ENCODE results near the gene TSSK1B.

DNA sequence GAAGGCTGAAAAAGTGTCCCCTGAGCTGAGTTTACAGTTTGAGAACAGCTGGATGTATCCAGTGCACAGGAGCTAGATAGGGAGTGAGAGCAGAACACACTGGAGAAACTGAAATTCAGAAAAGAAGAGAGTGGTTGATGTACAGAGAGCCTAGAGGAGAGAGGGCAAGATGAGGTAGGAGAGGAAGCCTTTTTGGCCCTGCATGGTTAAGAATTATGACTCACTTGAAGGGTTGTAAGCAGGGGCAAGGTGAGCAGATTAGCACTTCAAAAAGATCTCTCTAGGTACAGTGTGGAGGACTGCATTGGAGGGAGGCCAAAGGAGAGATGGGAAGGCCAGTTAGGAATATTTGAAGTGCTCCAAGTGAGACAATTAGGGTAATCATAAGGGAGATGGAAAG is 28.2 kb upstream of the TSSK1B start:
- TF ChIP-seq, protein P1, sequence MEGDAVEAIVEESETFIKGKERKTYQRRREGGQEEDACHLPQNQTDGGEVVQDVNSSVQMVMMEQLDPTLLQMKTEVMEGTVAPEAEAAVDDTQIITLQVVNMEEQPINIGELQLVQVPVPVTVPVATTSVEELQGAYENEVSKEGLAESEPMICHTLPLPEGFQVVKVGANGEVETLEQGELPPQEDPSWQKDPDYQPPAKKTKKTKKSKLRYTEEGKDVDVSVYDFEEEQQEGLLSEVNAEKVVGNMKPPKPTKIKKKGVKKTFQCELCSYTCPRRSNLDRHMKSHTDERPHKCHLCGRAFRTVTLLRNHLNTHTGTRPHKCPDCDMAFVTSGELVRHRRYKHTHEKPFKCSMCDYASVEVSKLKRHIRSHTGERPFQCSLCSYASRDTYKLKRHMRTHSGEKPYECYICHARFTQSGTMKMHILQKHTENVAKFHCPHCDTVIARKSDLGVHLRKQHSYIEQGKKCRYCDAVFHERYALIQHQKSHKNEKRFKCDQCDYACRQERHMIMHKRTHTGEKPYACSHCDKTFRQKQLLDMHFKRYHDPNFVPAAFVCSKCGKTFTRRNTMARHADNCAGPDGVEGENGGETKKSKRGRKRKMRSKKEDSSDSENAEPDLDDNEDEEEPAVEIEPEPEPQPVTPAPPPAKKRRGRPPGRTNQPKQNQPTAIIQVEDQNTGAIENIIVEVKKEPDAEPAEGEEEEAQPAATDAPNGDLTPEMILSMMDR (IDR thresholded peaks at IDR 0.05) = no peak
- TF ChIP-seq ZFX (IDR thresholded peaks at IDR 0.05; ENCODE audit: borderline replicate concordance) = no peak
